OCI-M2 (cell line): Measurements from ENCODE around the gene EVC2.

Experiments used
- DNase-seq: peaks from one replicate; lab custom pipeline; 2025; ENCODE audit not compliant: unreplicated experiment; lab: John Stamatoyannopoulos, UW

EVC2 gene

GRCh38 chr4:5715357-5715756, 7.0 kb upstream of the EVC2 start:
- no peak for DNase-seq

GRCh38 chr4:5713861-5714260, 5.5 kb upstream of the EVC2 start:
- DNase-seq: no peak

GRCh38 chr4:5712931-5713330, 4.6 kb upstream of the EVC2 start:
- DNase-seq: no peak

GRCh38 chr4:5712517-5712916, 4.2 kb upstream of the EVC2 start:
- DNase-seq: no peak

- no peak for DNase-seq
Measured at GRCh38 chr4:5711479-5712184, 3.3 kb upstream of the EVC2 start.

GRCh38 chr4:5710961-5711478, 2.7 kb upstream of the EVC2 start, which contains the start of gene EVC:
Gene EVC (plus strand): TSS chr4:5711201. CDS start chr4:5711381, 180 bp downstream.
- DNase-seq: no peak

- no peak for DNase-seq
Measured at GRCh38 chr4:5710065-5710960, 2.0 kb upstream of the EVC2 start.

GRCh38 chr4:5709207-5709575, 832 bp upstream of the EVC2 start:
- no peak for DNase-seq

- no peak for DNase-seq
Measured at GRCh38 chr4:5707778-5708448, 446 bp downstream of the EVC2 start.

- no peak for DNase-seq
Measured at GRCh38 chr4:5707366-5707765, 993 bp downstream of the EVC2 start.

GRCh38 chr4:5706486-5707290, 1.7 kb downstream of the EVC2 start:
- DNase-seq: no peak

- no peak for DNase-seq
Measured at GRCh38 chr4:5705647-5706320, 2.6 kb downstream of the EVC2 start.

- no peak for DNase-seq
Measured at GRCh38 chr4:5704276-5704675, 4.1 kb downstream of the EVC2 start.

GRCh38 chr4:5703831-5704230, 4.5 kb downstream of the EVC2 start:
- DNase-seq: no peak

GRCh38 chr4:5701971-5702370, 6.4 kb downstream of the EVC2 start:
- no peak for DNase-seq

- DNase-seq: no peak
Measured at GRCh38 chr4:5700459-5700858, 7.9 kb downstream of the EVC2 start.

GRCh38 chr4:5696341-5696740, 12.0 kb downstream of the EVC2 start:
- DNase-seq: no peak

GRCh38 chr4:5693871-5694270, 14.5 kb downstream of the EVC2 start:
- DNase-seq: no peak

GRCh38 chr4:5691491-5692132, 16.7 kb downstream of the EVC2 start:
- DNase-seq: no peak

- DNase-seq: no peak
Measured at GRCh38 chr4:5689065-5689464, 19.3 kb downstream of the EVC2 start.
